Activated B cell treated with CpG ODN at 0.5 μM for 24 hours (primary cell): Measurements from ENCODE around the gene KCNH2. TPM values are rescaled to one million over a fixed set of nuclear protein-coding genes. Genes with fewer than 3 reads are reported as not detected.

ENCODE experiments used
- ATAC-seq: fragments of 200-7000 bp; cut with Tn5 transposase; one replicate; pipeline ENCODE4 v1.10.0; 2021; ENCODE audit warnings: low read depth, mild to moderate bottlenecking, moderate library complexity
- CTCF ChIA-PET: fragments of 350-600 bp; sonication (Branson Sonifier 250); formaldehyde crosslinking; loops from one replicate; lab custom pipeline; 2021; ENCODE audit warnings: antibody characterized with exemption; lab: Charles Lee
- POLR2A ChIA-PET: fragments of 350-600 bp; sonication (Branson Sonifier 250); formaldehyde crosslinking; loops from one replicate; lab custom pipeline; 2021; ENCODE audit warnings: antibody characterized with exemption; lab: Charles Lee
- DNase-seq: peaks from one replicate; pipeline ENCODE4 v3.0.0; 2022
- H3K27ac Mint-ChIP-seq: one replicate; pipeline ENCODE4 v1.8.0; 2020; ENCODE audit warnings: mixed read lengths
- H3K27me3 Mint-ChIP-seq: one replicate; pipeline ENCODE4 v1.8.0; 2021; ENCODE audit warnings: mixed read lengths
- H3K36me3 Mint-ChIP-seq: one replicate; pipeline ENCODE4 v1.8.0; 2021; ENCODE audit warnings: low read depth, mixed read lengths
- H3K4me1 Mint-ChIP-seq: one replicate; pipeline ENCODE4 v1.8.0; 2021; ENCODE audit warnings: mixed read lengths
- H3K4me3 Mint-ChIP-seq: one replicate; pipeline ENCODE4 v1.8.0; 2020; ENCODE audit warnings: mild to moderate bottlenecking, mixed read lengths
- H3K9me3 Mint-ChIP-seq: one replicate; pipeline ENCODE4 v1.8.0; 2020; ENCODE audit warnings: mixed read lengths
- intact Hi-C: fragments of 100-400 bp; cut with micrococcal nuclease; formaldehyde crosslinking; loops from one replicate; pipeline ENCODE4 v1.15.1; 2024
- total RNA-seq: library from RNA; stranded (reverse); gene quantifications from 2 replicates; pipeline ENCODE4 v1.2.3, GENCODE V29; 2022
- TF ChIP-seq, protein P1 (sequence below): fragments of 200-600 bp; IDR thresholded peaks from one replicate; pipeline ENCODE4 v1.8.0; 2022; ENCODE audit warnings: antibody characterized with exemption, mild to moderate bottlenecking

Gene KCNH2
- total RNA-seq, 1 donor from 2014 or later, result 0.29 TPM

DNA sequence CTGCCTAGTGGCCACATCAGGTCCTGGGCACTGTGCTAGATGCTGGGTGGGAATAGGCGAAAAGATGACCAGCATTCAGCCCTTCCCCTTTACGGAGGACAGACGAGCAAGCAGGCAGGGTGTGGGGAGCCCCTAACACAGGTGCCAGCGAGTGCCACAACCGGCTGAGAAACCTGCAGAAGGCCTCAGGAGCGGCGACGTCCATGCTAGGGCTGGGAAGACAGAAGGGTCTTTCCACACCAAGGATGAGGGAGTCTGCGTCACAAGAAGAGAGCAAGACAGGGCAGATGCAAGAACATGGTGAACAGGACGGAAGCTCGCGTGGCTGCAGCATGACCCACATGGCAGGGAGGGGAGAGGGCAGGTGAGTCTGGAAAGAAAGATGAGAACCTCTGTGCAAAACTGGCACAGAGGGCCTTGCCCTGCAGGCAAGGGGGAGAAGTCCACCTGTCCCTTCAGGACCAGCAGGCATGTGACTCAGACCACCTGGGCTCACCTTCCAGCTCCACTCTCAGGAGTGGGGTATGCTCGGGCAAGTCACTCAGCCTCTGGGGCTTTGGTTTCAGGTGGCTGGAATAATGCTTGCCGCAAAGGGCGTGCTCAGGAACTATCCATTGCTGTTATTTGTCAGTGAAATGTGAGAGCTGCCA, 36.6 kb downstream of the KCNH2 start:
- no peak for ATAC-seq
- no peak overlapping the region for H3K4me3 Mint-ChIP-seq
- ChIA-PET CTCF (no interaction called here), POLR2A (no interaction called here)
- intact Hi-C loops, result no loop called here
- no peaks in the 10 kb centered on the region for H3K36me3 Mint-ChIP-seq
- no peak overlapping the region for H3K27ac Mint-ChIP-seq
- H3K27me3 Mint-ChIP-seq, result peaks cover 16% of the 10 kb centered on the region
- peaks cover 5% of the 10 kb centered on the region for H3K4me1 Mint-ChIP-seq
- H3K9me3 Mint-ChIP-seq, result no peaks in the 10 kb centered on the region
- DNase-seq, result no peak
- TF ChIP-seq, protein P1, sequence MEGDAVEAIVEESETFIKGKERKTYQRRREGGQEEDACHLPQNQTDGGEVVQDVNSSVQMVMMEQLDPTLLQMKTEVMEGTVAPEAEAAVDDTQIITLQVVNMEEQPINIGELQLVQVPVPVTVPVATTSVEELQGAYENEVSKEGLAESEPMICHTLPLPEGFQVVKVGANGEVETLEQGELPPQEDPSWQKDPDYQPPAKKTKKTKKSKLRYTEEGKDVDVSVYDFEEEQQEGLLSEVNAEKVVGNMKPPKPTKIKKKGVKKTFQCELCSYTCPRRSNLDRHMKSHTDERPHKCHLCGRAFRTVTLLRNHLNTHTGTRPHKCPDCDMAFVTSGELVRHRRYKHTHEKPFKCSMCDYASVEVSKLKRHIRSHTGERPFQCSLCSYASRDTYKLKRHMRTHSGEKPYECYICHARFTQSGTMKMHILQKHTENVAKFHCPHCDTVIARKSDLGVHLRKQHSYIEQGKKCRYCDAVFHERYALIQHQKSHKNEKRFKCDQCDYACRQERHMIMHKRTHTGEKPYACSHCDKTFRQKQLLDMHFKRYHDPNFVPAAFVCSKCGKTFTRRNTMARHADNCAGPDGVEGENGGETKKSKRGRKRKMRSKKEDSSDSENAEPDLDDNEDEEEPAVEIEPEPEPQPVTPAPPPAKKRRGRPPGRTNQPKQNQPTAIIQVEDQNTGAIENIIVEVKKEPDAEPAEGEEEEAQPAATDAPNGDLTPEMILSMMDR, result no peak

DNA sequence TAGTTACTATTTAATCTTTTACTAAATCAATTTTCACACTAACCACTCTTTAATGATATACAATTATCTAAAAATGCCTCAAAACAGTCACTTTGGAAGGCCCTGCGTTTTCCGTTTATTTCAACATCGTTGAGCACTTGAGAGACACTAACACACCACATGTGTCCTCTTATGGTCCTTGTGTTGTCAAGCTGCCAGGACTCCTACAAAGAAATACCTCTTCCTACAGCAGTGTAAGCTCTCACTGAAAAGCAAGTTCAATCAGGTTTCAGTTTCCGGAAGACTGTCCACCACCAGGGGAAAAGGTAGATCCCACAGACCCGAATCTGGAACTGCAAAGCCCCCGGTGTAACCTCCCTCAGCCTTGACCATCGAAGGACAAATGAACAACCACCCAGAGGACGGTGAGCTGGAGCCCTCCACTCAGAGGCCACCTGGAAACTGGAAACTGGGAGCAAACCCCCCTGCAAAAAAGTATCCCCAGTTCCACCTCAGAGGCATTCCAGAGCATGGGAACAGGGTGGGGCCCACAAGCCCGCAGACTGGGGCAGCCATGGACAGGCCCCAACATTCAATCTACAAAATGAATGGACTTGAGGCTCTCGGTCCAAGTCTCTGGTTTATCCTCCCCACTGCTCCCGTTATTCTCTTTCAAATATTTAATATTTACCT, 37.6 kb downstream of the KCNH2 start:
- CTCF ChIA-PET, result no interaction called here
- DNase-seq (no peak), ATAC-seq (no peak)
- intact Hi-C loops, result no loop called here
- H3K9me3 Mint-ChIP-seq, result no peaks in the 10 kb centered on the region
- H3K36me3 Mint-ChIP-seq, result no peaks in the 10 kb centered on the region
- H3K27me3 Mint-ChIP-seq, result peaks cover 19% of the 10 kb centered on the region
- no peak overlapping the region for H3K4me3 Mint-ChIP-seq
- no peak overlapping the region for H3K27ac Mint-ChIP-seq
- H3K4me1 Mint-ChIP-seq, result peaks cover 5% of the 10 kb centered on the region
- TF ChIP-seq, protein P1, result no peak
- POLR2A ChIA-PET, result no interaction called here

DNA sequence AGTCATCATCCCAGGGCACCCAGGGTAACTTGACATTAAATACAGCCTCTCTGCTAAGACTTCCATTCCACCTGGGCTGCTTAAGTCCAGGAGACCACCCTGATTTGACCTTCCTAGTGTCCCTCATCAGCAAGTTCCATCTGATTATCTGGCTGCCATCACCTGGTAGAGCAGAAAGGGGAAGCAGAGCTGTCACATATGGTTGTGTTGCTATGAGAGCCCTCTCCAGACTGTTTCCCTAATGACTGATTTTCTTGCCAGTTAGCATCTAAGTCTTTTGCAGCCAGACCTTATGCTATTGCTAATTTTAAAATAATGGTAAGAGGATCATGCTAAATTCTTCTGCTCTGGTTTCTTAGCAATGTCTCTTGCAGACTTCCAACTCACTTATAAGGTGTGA, 38.7 kb downstream of the KCNH2 start:
- ATAC-seq, result no peak
- intact Hi-C loops, result no loop called here
- H3K27me3 Mint-ChIP-seq, result peaks cover 18% of the 10 kb centered on the region
- POLR2A ChIA-PET, result no interaction called here
- H3K4me1 Mint-ChIP-seq, result peaks cover 5% of the 10 kb centered on the region
- no peaks in the 10 kb centered on the region for H3K36me3 Mint-ChIP-seq
- TF ChIP-seq, protein P1, result no peak
- CTCF ChIA-PET, result no interaction called here
- no peak overlapping the region for H3K27ac Mint-ChIP-seq
- H3K9me3 Mint-ChIP-seq, result no peaks in the 10 kb centered on the region
- no peak for DNase-seq
- no peak overlapping the region for H3K4me3 Mint-ChIP-seq

GRCh38 chr7:150939052-150939451, 39.1 kb downstream of the KCNH2 start:
- ATAC-seq (no peak), DNase-seq (no peak)
- ChIA-PET POLR2A (no interaction called here), CTCF (interaction anchor here (1.0 kb wide), 1 partner anchor 160 kb away, joined by 3 read pairs; no protein-coding TSS in a partner anchor)
- H3K9me3 Mint-ChIP-seq, result no peaks in the 10 kb centered on the region
- no peak overlapping the region for H3K4me3 Mint-ChIP-seq
- peaks cover 5% of the 10 kb centered on the region for H3K4me1 Mint-ChIP-seq
- H3K36me3 Mint-ChIP-seq, result no peaks in the 10 kb centered on the region
- intact Hi-C loops, result no loop called here
- no peak overlapping the region for H3K27ac Mint-ChIP-seq
- peaks cover 18% of the 10 kb centered on the region for H3K27me3 Mint-ChIP-seq
- TF ChIP-seq, protein P1, result no peak

- CTCF ChIA-PET, result interaction anchor here (1.0 kb wide), 1 partner anchor 160 kb away, joined by 3 read pairs; no protein-coding TSS in a partner anchor
- no peak for ATAC-seq
- intact Hi-C loops, result no loop called here
- Mint-ChIP-seq H3K36me3 (no peaks in the 10 kb centered on the region), H3K4me3 (no peak overlapping the region), H3K9me3 (no peaks in the 10 kb centered on the region), H3K27me3 (peaks cover 18% of the 10 kb centered on the region), H3K27ac (no peak overlapping the region), H3K4me1 (peaks cover 5% of the 10 kb centered on the region)
- TF ChIP-seq, protein P1, result no peak
- no peak for DNase-seq
- POLR2A ChIA-PET, result no interaction called here
Measured at GRCh38 chr7:150938566-150938965, 39.6 kb downstream of the KCNH2 start.
